IMR-90 (cell line): ENCODE measurements around the gene ABHD1. TPM values are rescaled to one million over a fixed set of nuclear protein-coding genes. Genes with fewer than 3 reads are reported as not detected.
"Not testable (repeated sequence)": the region's sequence is repeated elsewhere in the genome, so short reads cannot be mapped to it uniquely, and the experiment has no call there.

Experiments
- ATAC-seq: fragments of 200-7000 bp; cut with Tn5 transposase; 2 replicates; pipeline ENCODE4 v1.9.1; 2020; ENCODE audit warnings: low read depth, mild to moderate bottlenecking, moderate library complexity
- BruUV-seq: library from RNA; stranded (reverse); fragments of 400-500 nt; replicated peaks from 2 replicates; lab custom pipeline; 2021; lab: Mats Ljungman, UMichigan
- CTCF ChIA-PET: fragments of 300-600 bp; formaldehyde crosslinking; extraction: SDS; loops from one replicate; lab custom pipeline; 2021; ENCODE audit warnings: antibody characterized with exemption; lab: Yijun Ruan, JAX
- POLR2A ChIA-PET: fragments of 300-600 bp; sonication (Branson Sonifier 250); formaldehyde crosslinking; loops from one replicate; lab custom pipeline; 2022; ENCODE audit warnings: antibody characterized with exemption; ENCODE audit not compliant: unreplicated experiment; lab: Charles Lee
- DNase-seq: peaks from one replicate; pipeline ENCODE4 v3.0.0; 2013
- H2AFZ ChIP-seq: replicated peaks from 2 replicates; pipeline ENCODE3; 2013; ENCODE audit warnings: low read length, mild to moderate bottlenecking; ENCODE audit not compliant: poor library complexity
- H2AK5ac ChIP-seq: 2 replicates; pipeline ENCODE4 v1.6.1; 2013; ENCODE audit warnings: low read depth, low read length, inconsistent platforms
- H2AK9ac ChIP-seq: replicated peaks from 2 replicates; pipeline ENCODE3; 2013; ENCODE audit warnings: mild to moderate bottlenecking, low read depth, low read length, moderate library complexity; ENCODE audit not compliant: poor library complexity
- H2BK120ac ChIP-seq: 2 replicates; pipeline ENCODE4 v1.6.1; 2013; ENCODE audit warnings: low read depth, low read length, inconsistent platforms
- H2BK15ac ChIP-seq: 3 replicates; pipeline ENCODE4 v1.6.1; 2013; ENCODE audit warnings: low read depth, low read length, inconsistent platforms
- H2BK20ac ChIP-seq: 2 replicates; pipeline ENCODE4 v1.6.1; 2013; ENCODE audit warnings: low read depth, mild to moderate bottlenecking, inconsistent platforms, low read length, moderate library complexity
- H2BK5ac ChIP-seq: 2 replicates; pipeline ENCODE4 v1.6.1; 2013; ENCODE audit warnings: mild to moderate bottlenecking, low read depth, low read length, inconsistent platforms; ENCODE audit not compliant: poor library complexity, severe bottlenecking
- H3K14ac ChIP-seq: replicated peaks from 2 replicates; pipeline ENCODE4 v1.6.1; 2013; ENCODE audit warnings: low read depth, low read length, inconsistent platforms
- H3K18ac ChIP-seq: 2 replicates; pipeline ENCODE4 v1.6.1; 2013; ENCODE audit warnings: low read depth, low read length, control low read depth
- H3K23ac ChIP-seq: 2 replicates; pipeline ENCODE4 v1.6.1; 2013; ENCODE audit warnings: low read depth, low read length, inconsistent platforms
- H3K27ac ChIP-seq: 2 replicates; pipeline ENCODE4 v1.5.1; 2013; ENCODE audit warnings: mild to moderate bottlenecking, control low read depth, low read length; ENCODE audit not compliant: insufficient read depth
- H3K27me3 ChIP-seq: 2 replicates; pipeline ENCODE4 v1.6.1; 2013; ENCODE audit warnings: low read length; ENCODE audit not compliant: control insufficient read depth, insufficient read depth
- H3K36me3 ChIP-seq: 2 replicates; pipeline ENCODE4 v1.6.1; 2013; ENCODE audit warnings: low read length, mixed read lengths; ENCODE audit not compliant: control insufficient read depth, insufficient read depth
- H3K4ac ChIP-seq: 2 replicates; pipeline ENCODE4 v1.6.1; 2013; ENCODE audit warnings: low read depth, low read length, inconsistent platforms
- H3K4me1 ChIP-seq: 2 replicates; pipeline ENCODE4 v1.6.1; 2013; ENCODE audit warnings: low read length, mixed read lengths; ENCODE audit not compliant: control insufficient read depth, insufficient read depth
- H3K4me2 ChIP-seq: 2 replicates; pipeline ENCODE4 v1.6.1; 2013; ENCODE audit warnings: low read depth, mild to moderate bottlenecking, control low read depth, low read length, moderate library complexity
- H3K4me3 ChIP-seq: 2 replicates; pipeline ENCODE4 v1.5.1; 2013; ENCODE audit warnings: low read depth, mild to moderate bottlenecking, control low read depth, low read length, moderate library complexity; ENCODE audit not compliant: insufficient read depth
- H3K56ac ChIP-seq: 2 replicates; pipeline ENCODE4 v1.6.1; 2013; ENCODE audit warnings: low read length, inconsistent platforms; ENCODE audit not compliant: insufficient read depth; ENCODE audit errors: extremely low read depth
- H3K79me1 ChIP-seq, 2 experiments: 2 replicates each; pipeline ENCODE4 v1.6.1; 2013; ENCODE audit warnings: low read length in 2 of 2, inconsistent platforms in 1 of 2, low read depth in 1 of 2
- H3K9ac ChIP-seq: 2 replicates; pipeline ENCODE4 v1.6.1; 2013; ENCODE audit warnings: low read depth, low read length, control low read depth
- H3K9me1 ChIP-seq: 2 replicates; pipeline ENCODE4 v1.6.1; 2013; ENCODE audit warnings: low read length, inconsistent platforms; ENCODE audit not compliant: insufficient read depth
- H3K9me3 ChIP-seq: 2 replicates; pipeline ENCODE4 v1.6.1; 2013; ENCODE audit warnings: low read length; ENCODE audit not compliant: control insufficient read depth, insufficient read depth
- H4K20me1 ChIP-seq: 2 replicates; pipeline ENCODE4 v1.6.1; 2013; ENCODE audit warnings: low read length, inconsistent platforms; ENCODE audit not compliant: insufficient read depth
- H4K5ac ChIP-seq: 2 replicates; pipeline ENCODE4 v1.6.1; 2013; ENCODE audit warnings: mild to moderate bottlenecking, low read depth, low read length, control low read depth
- H4K8ac ChIP-seq, 2 experiments: 2 replicates each; pipeline ENCODE4 v1.6.1; 2013; ENCODE audit warnings: low read depth in 2 of 2, low read length in 2 of 2, control low read depth in 1 of 2, inconsistent platforms in 1 of 2
- H4K91ac ChIP-seq: 2 replicates; pipeline ENCODE4 v1.6.1; 2013; ENCODE audit warnings: low read depth, low read length, inconsistent platforms; ENCODE audit not compliant: insufficient read depth
- WGBS, 2 experiments: methylation state at CpG; one replicate each; pipeline versions ENCODE4 v1.1.5 to v1.1.7; 2013; ENCODE audit warnings: missing lambda C conversion rate in 2 of 2; ENCODE audit not compliant: insufficient read length in 1 of 2; ENCODE audit errors: extremely low coverage in 2 of 2; 5-methylcytosine and 5-hydroxymethylcytosine counted together
- dilution Hi-C: fragments of 300-500 bp; cut with HindIII; formaldehyde crosslinking; loops from one replicate; pipeline ENCODE4 v1.14.3; 2018; ENCODE audit warnings: low sequenced_read_pairs; ENCODE audit not compliant: unreplicated experiment
- in situ Hi-C: fragments of 300-500 bp; cut with MboI; formaldehyde crosslinking; loops from 3 replicates; pipeline ENCODE4 v1.14.3; 2019; ENCODE audit warnings: low sequenced_read_pairs, inconsistent platforms, mixed read lengths
- intact Hi-C: fragments of 100-400 bp; cut with micrococcal nuclease; formaldehyde crosslinking; loops from 2 replicates; pipeline ENCODE4 v1.10.0; 2022
- polyA plus RNA-seq, 3 experiments: library from polyadenylated mRNA; depleted of rRNA; stranded (reverse); fragments of >200 nt; gene quantifications; 2 replicates each; pipeline ENCODE4 v1.2.3, GENCODE V29; 2012; ENCODE audit warnings: low replicate concordance in 1 of 3
- total RNA-seq: library from RNA; depleted of rRNA; stranded (reverse); fragments of >200 nt; gene quantifications from 2 replicates; pipeline ENCODE4 v1.2.3, GENCODE V29; 2012

The ABHD1 gene
- total and polyA plus RNA-seq, 2 of the 4 experiments (the other 2 are of a cell fraction), result 0.24 TPM; not detected in 1

- in situ Hi-C loops, H3K27me3 ChIP-seq, DNase-seq, H4K20me1 ChIP-seq, H3K18ac ChIP-seq, BruUV-seq, H3K4me2 ChIP-seq, H2BK5ac ChIP-seq, H4K5ac ChIP-seq, ATAC-seq, H2AK9ac ChIP-seq, H4K91ac ChIP-seq, CTCF ChIA-PET, H3K4me3 ChIP-seq, H3K56ac ChIP-seq, intact Hi-C loops, dilution Hi-C loops, H3K36me3 ChIP-seq, POLR2A ChIA-PET, H2AFZ ChIP-seq, H3K9me3 ChIP-seq: not testable (repeated sequence)
- peaks cover 5 to 33% of the 10 kb centered on the region in 2 experiments for H3K79me1 ChIP-seq
- H3K4me1 ChIP-seq, result peaks cover 31% of the 10 kb centered on the region
- H4K8ac ChIP-seq, result peak overlapping the region in 1 of 2 experiments; percentile 30; a peak in 1 of 4 replicates
- H3K9ac ChIP-seq, result peak overlapping the region; percentile 18; the same call in 1 of the 2 replicates
- peak overlapping the region; percentile 10; the same call in 1 of the 2 replicates for H2AK5ac ChIP-seq
- H2BK20ac ChIP-seq, result peak overlapping the region; percentile 68; the same call in 1 of the 2 replicates
- H2BK120ac ChIP-seq, result peak overlapping the region; percentile 72; the same call in 1 of the 2 replicates
- peak overlapping the region; percentile 19; the same call in 1 of the 3 replicates for H2BK15ac ChIP-seq
- peak overlapping the region; percentile 50; the same call in 1 of the 2 replicates for H3K14ac ChIP-seq
- H3K4ac ChIP-seq, result peak overlapping the region; percentile 76; the same call in 1 of the 2 replicates
- H3K23ac ChIP-seq, result peak overlapping the region; percentile 31; the same call in 1 of the 2 replicates
- WGBS, 2 experiments, result 100% methylated on average over 1 of the region's 6 CpGs; no CpG with 5 or more reads in 1 of the 2 experiments
- H3K27ac ChIP-seq, result peak overlapping the region; percentile 31; the same call in 1 of the 2 replicates
- H3K9me1 ChIP-seq, result peaks cover 14% of the 10 kb centered on the region; the same call in 1 of the 2 replicates
Observed at GRCh38 chr2:27075566-27075871, 48.1 kb upstream of the ABHD1 start.
